ENCODE data around the gene PIK3C2G. TPM values are rescaled to one million over a fixed set of nuclear protein-coding genes. Genes with fewer than 3 reads are reported as not detected.

PIK3C2G gene
- polyA plus RNA-seq, 1 of the 3 experiments (the other 2 are of a cell fraction) = 0.02 TPM

- TF ChIP-seq NRF1 (IDR thresholded peaks at IDR 0.05; ENCODE audit: low read depth, low read length) (no peak), YY1 (IDR thresholded peaks at IDR 0.05; ENCODE audit: low read depth) (no peak), FOXJ3 (CRISPR knock-in tag; IDR thresholded peaks at IDR 0.05) (no peak), IRF3 (IDR thresholded peaks at IDR 0.05; ENCODE audit: low read depth, low read length) (no peak), USF1 (IDR thresholded peaks at IDR 0.05; ENCODE audit: borderline replicate concordance, low read depth) (no peak)
Observed at GRCh38 chr12:18591473-18591872, 330.2 kb downstream of the PIK3C2G start (continued).

GRCh38 chr12:18595412-18595811 is 334.1 kb downstream of the PIK3C2G start:
- no peaks in the 10 kb centered on the region for H4K20me1 ChIP-seq (ENCODE audit: insufficient read depth)
- POLR2A ChIA-PET = no interaction called here

GRCh38 chr12:18601962-18602361 is 340.6 kb downstream of the PIK3C2G start:
- ChIA-PET POLR2A (no interaction called here), CTCF (no interaction called here)
- no peaks in the 10 kb centered on the region for H3K9me2 ChIP-seq
- 35% methylated on average over 5 of the region's 7 CpGs for WGBS (ENCODE audit: low lambda C conversion rate)
- H3K9ac ChIP-seq = no peak overlapping the region
- H3K4me2 ChIP-seq = no peak overlapping the region
- no peak overlapping the region for H3K4me3 ChIP-seq (ENCODE audit: low read depth in 2 of 2, low read length in 1 of 2)
- no peak overlapping the region for H2AFZ ChIP-seq (ENCODE audit: low read depth)
- no peaks in the 10 kb centered on the region for H3K79me2 ChIP-seq (ENCODE audit: insufficient read depth)
- no peaks in the 10 kb centered on the region for H3F3A ChIP-seq (replicated peaks; ENCODE audit: insufficient read depth)
- TF ChIP-seq TEAD4 (IDR thresholded peaks at IDR 0.05; ENCODE audit: borderline replicate concordance, insufficient read depth) = no peak
- TF ChIP-seq ELF1 (IDR thresholded peaks at IDR 0.05) = no peak
- no peak for TF ChIP-seq NFIC (IDR thresholded peaks at IDR 0.05; ENCODE audit: borderline replicate concordance)
- no peak for TF ChIP-seq REST (IDR thresholded peaks at IDR 0.05; ENCODE audit: low read depth, low read length)
- TF ChIP-seq YY1 (IDR thresholded peaks at IDR 0.05; ENCODE audit: low read depth) = no peak
- TF ChIP-seq PBX3 (IDR thresholded peaks at IDR 0.05) = no peak
- no peak for TF ChIP-seq GABPA (IDR thresholded peaks at IDR 0.05; ENCODE audit: low read depth)
- no peak for TF ChIP-seq JUND (IDR thresholded peaks at IDR 0.05)
- no peak for TF ChIP-seq MAX (IDR thresholded peaks at IDR 0.05; ENCODE audit: low read depth)
- no peak for TF ChIP-seq NRF1 (IDR thresholded peaks at IDR 0.05; ENCODE audit: low read depth, low read length)
- TF ChIP-seq TCF12 (IDR thresholded peaks at IDR 0.05) = no peak
- no peaks in the 10 kb centered on the region for H3K27me3 ChIP-seq (ENCODE audit: insufficient read depth)
- DNase-seq = no peak
- H3K36me3 ChIP-seq (replicated peaks in 1 of 2; ENCODE audit: control insufficient read depth in 1 of 2, insufficient read depth in 2 of 2, low read length in 1 of 2) = no peaks in the 10 kb centered on the region
- no peaks in the 10 kb centered on the region for H4K20me1 ChIP-seq (ENCODE audit: insufficient read depth)
- no peak overlapping the region for H3K27ac ChIP-seq (ENCODE audit: low read depth in 2 of 2, low read length in 1 of 2)
- H3K4me1 ChIP-seq (ENCODE audit: control insufficient read depth in 1 of 2, insufficient read depth in 2 of 2, low read depth in 1 of 2, low read length in 1 of 2) = no peaks in the 10 kb centered on the region
- H3K9me3 ChIP-seq = no peaks in the 10 kb centered on the region

More at GRCh38 chr12:18595412-18595811, 334.1 kb downstream of the PIK3C2G start:
- Histone ChIP-seq H3K9ac (no peak overlapping the region), H3K4me2 (no peak overlapping the region), H3K9me3 (no peaks in the 10 kb centered on the region), H3K36me3 (replicated peaks in 1 of 2; ENCODE audit: control insufficient read depth in 1 of 2, insufficient read depth in 2 of 2, low read length in 1 of 2) (no peaks in the 10 kb centered on the region), H3K9me2 (no peaks in the 10 kb centered on the region), H2AFZ (ENCODE audit: low read depth) (no peak overlapping the region), H3K27me3 (ENCODE audit: insufficient read depth) (no peaks in the 10 kb centered on the region), H3K27ac (ENCODE audit: low read depth in 2 of 2, low read length in 1 of 2) (no peak overlapping the region), H3F3A (replicated peaks; ENCODE audit: insufficient read depth) (no peaks in the 10 kb centered on the region), H3K79me2 (ENCODE audit: insufficient read depth) (no peaks in the 10 kb centered on the region), H3K4me1 (ENCODE audit: control insufficient read depth in 1 of 2, insufficient read depth in 2 of 2, low read depth in 1 of 2, low read length in 1 of 2) (no peaks in the 10 kb centered on the region), H3K4me3 (ENCODE audit: low read depth in 2 of 2, low read length in 1 of 2) (no peak overlapping the region)
- no peak for TF ChIP-seq RCOR1 (IDR thresholded peaks at IDR 0.05; ENCODE audit: low read length)
- TF ChIP-seq SIN3A (IDR thresholded peaks at IDR 0.05; ENCODE audit: borderline replicate concordance, low read depth, low read length) = no peak
- TF ChIP-seq IRF3 (IDR thresholded peaks at IDR 0.05; ENCODE audit: low read depth, low read length) = no peak
- no peak for TF ChIP-seq TCF12 (IDR thresholded peaks at IDR 0.05)
- no peak for TF ChIP-seq YY1 (IDR thresholded peaks at IDR 0.05; ENCODE audit: low read depth)
- TF ChIP-seq GATA2 (CRISPR knock-in tag; IDR thresholded peaks at IDR 0.05) = no peak
- no peak for TF ChIP-seq RXRA (IDR thresholded peaks at IDR 0.05; ENCODE audit: borderline replicate concordance, low read depth)
- TF ChIP-seq RFX5 (IDR thresholded peaks at IDR 0.05; ENCODE audit: low read length) = no peak
- TF ChIP-seq RAD21 (IDR thresholded peaks at IDR 0.05; ENCODE audit: low read length) = no peak
- no peak for TF ChIP-seq EP300 (IDR thresholded peaks at IDR 0.05; ENCODE audit: borderline replicate concordance in 1 of 2, low read depth in 1 of 2, low read length in 1 of 2)
- TF ChIP-seq JUND (IDR thresholded peaks at IDR 0.05) = no peak
- no peak for TF ChIP-seq FOXJ3 (CRISPR knock-in tag; IDR thresholded peaks at IDR 0.05)
- DNase-seq = no peak
- CTCF ChIA-PET = no interaction called here

Data from SK-N-SH (cell line).